Right lobe of liver (tissue), 4 donors: ENCODE results near the gene WASHC4.

Experiments used
- CTCF ChIP-seq, 4 donors: fragments of 200-600 bp in 3 of 4; fragments of 450-650 bp in 1 of 4; IDR thresholded peaks; one replicate each; pipeline versions ENCODE4 v1.5.1 to v1.8.0; 2016 to 2022; ENCODE audit warnings: antibody characterized with exemption in 4 of 4, mild to moderate bottlenecking in 2 of 4
- POLR2A ChIP-seq: fragments of 450-650 bp; IDR thresholded peaks from one replicate; pipeline ENCODE4 v1.6.1; 2017; ENCODE audit warnings: antibody characterized with exemption, mild to moderate bottlenecking
- donor health status: DM: no; HTN: no; CAD: no.
- donor health status: DM: no; HTN: no; CAD: no.
- donor health status: DM: no; HTN: yes; CAD: no.

- TF ChIP-seq CTCF (IDR thresholded peaks at IDR 0.05) (no peak), POLR2A (no peak)
Measured at GRCh38 chr12:105104762-105105161, 2.8 kb upstream of the WASHC4 start.
